ENCODE measurements around the gene CALHM3.

CALHM3 gene

GRCh38 chr10:103475437-103475836 lies 3.6 kb downstream of the CALHM3 start:
- no peak for DNase-seq (ENCODE audit: low read depth in 2 of 2, low spot score in 1 of 2)

GRCh38 chr10:103474077-103474476 lies 5.0 kb downstream of the CALHM3 start:
- DNase-seq (ENCODE audit: low read depth in 2 of 2, low spot score in 1 of 2) = no peak

GRCh38 chr10:103473261-103473671 lies 5.8 kb downstream of the CALHM3 start:
- no peak for DNase-seq (ENCODE audit: low read depth in 2 of 2, low spot score in 1 of 2)

- no peak for DNase-seq (ENCODE audit: low read depth in 2 of 2, low spot score in 1 of 2)
These were observed 7.0 kb downstream of the CALHM3 start for GRCh38 chr10:103472005-103472404.

- peak; percentile 32 to 53 for DNase-seq (ENCODE audit: low read depth in 2 of 2, low spot score in 1 of 2)
These were observed 8.0 kb downstream of the CALHM3 start for GRCh38 chr10:103470761-103471653.

GRCh38 chr10:103469201-103469600 lies 9.8 kb downstream of the CALHM3 start:
- DNase-seq (ENCODE audit: low read depth in 2 of 2, low spot score in 1 of 2) = no peak

GRCh38 chr10:103467406-103467805 lies 11.6 kb downstream of the CALHM3 start:
- no peak for DNase-seq (ENCODE audit: low read depth in 2 of 2, low spot score in 1 of 2)

- DNase-seq (ENCODE audit: low read depth in 2 of 2, low spot score in 1 of 2) = no peak
These were observed 12.3 kb downstream of the CALHM3 start for GRCh38 chr10:103466734-103467133.

- no peak for DNase-seq (ENCODE audit: low read depth in 2 of 2, low spot score in 1 of 2)
These were observed 13.4 kb downstream of the CALHM3 start for GRCh38 chr10:103465411-103466179.

- DNase-seq (ENCODE audit: low read depth in 2 of 2, low spot score in 1 of 2) = no peak
These were observed 15.5 kb downstream of the CALHM3 start for GRCh38 chr10:103463499-103463898.

GRCh38 chr10:103459615-103460014 lies 19.4 kb downstream of the CALHM3 start:
- DNase-seq (ENCODE audit: low read depth in 2 of 2, low spot score in 1 of 2) = no peak

GRCh38 chr10:103458720-103459119 lies 20.3 kb downstream of the CALHM3 start, which contains the start of gene CALHM1:
CALHM1 (minus strand) TSS chr10:103458900; CDS start chr10:103458751, 149 bp downstream.
- DNase-seq (ENCODE audit: low read depth in 2 of 2, low spot score in 1 of 2) = no peak

GRCh38 chr10:103457896-103458583 lies 21.0 kb downstream of the CALHM3 start:
- no peak for DNase-seq (ENCODE audit: low read depth in 2 of 2, low spot score in 1 of 2)

GRCh38 chr10:103457176-103457712 lies 21.8 kb downstream of the CALHM3 start:
- DNase-seq (ENCODE audit: low read depth in 2 of 2, low spot score in 1 of 2) = no peak

- no peak for DNase-seq (ENCODE audit: low read depth in 2 of 2, low spot score in 1 of 2)
These were observed 22.9 kb downstream of the CALHM3 start for GRCh38 chr10:103456074-103456660.

GRCh38 chr10:103455235-103455634 lies 23.8 kb downstream of the CALHM3 start:
- DNase-seq (ENCODE audit: low read depth in 2 of 2, low spot score in 1 of 2) = no peak

- DNase-seq (ENCODE audit: low read depth in 2 of 2, low spot score in 1 of 2) = no peak
These were observed 25.0 kb downstream of the CALHM3 start for GRCh38 chr10:103454026-103454425.

GRCh38 chr10:103452506-103453230 lies 26.4 kb downstream of the CALHM3 start:
- DNase-seq (ENCODE audit: low read depth in 2 of 2, low spot score in 1 of 2) = no peak

GRCh38 chr10:103451831-103452505 lies 27.1 kb downstream of the CALHM3 start, which contains the start of gene CALHM2:
CALHM2 (minus strand) TSS chr10:103452370; CDS start chr10:103449941, 2,429 bp downstream.
- peak; percentile 36 to 44 for DNase-seq (ENCODE audit: low read depth in 2 of 2, low spot score in 1 of 2)
